OCI-LY3 (cell line): ENCODE measurements around the gene STAU1.

ENCODE experiments used
- CTCF ChIP-seq: fragments of 200-600, 300-600 bp; sonication (generic); IDR thresholded peaks from 2 replicates; pipeline ENCODE4 v1.5.1; 2014; ENCODE audit warnings: antibody characterized with exemption, low read length, low read depth
- EZH2phosphoT487 ChIP-seq: fragments of 200-600 bp; shearing (Covaris generic); IDR thresholded peaks from 2 replicates; pipeline ENCODE4 v1.6.1; 2018; ENCODE audit warnings: antibody characterized with exemption, mixed run types, low read depth

- TF ChIP-seq CTCF (no peak), EZH2phosphoT487 (no peak)
Observed at GRCh38 chr20:49151436-49151835, 36.7 kb downstream of the STAU1 start.
